Lung (tissue), 12 donors: ENCODE data around the gene UBL5. TPM values are rescaled to one million over a fixed set of nuclear protein-coding genes. Genes with fewer than 3 reads are reported as not detected.

ENCODE experiments used
- ATAC-seq: fragments of 200-7000 bp; cut with Tn5 transposase; one replicate; pipeline ENCODE4 v1.9.1; 2020; ENCODE audit warnings: moderate number of reproducible peaks; ENCODE audit not compliant: insufficient read depth, low FRiP score
- DNase-seq, 3 donors: peaks; one replicate each; pipeline ENCODE4 v3.0.0-alpha.2; 2013 to 2017
- H3K27ac ChIP-seq, 2 donors: one replicate each; pipeline ENCODE4 v1.5.1; 2013; ENCODE audit warnings: mild to moderate bottlenecking in 2 of 2, moderate library complexity in 2 of 2, control low read depth in 1 of 2, inconsistent platforms in 1 of 2, low read depth in 1 of 2, low read length in 1 of 2
- H3K27me3 ChIP-seq, 3 donors: one replicate each; pipeline ENCODE4 v1.5.1; 2013; ENCODE audit warnings: low read length in 2 of 3; ENCODE audit not compliant: control insufficient read depth in 3 of 3, insufficient read depth in 3 of 3
- H3K36me3 ChIP-seq, 4 donors: one replicate each; pipeline ENCODE4 v1.5.1; 2013; ENCODE audit warnings: low read length in 4 of 4, mild to moderate bottlenecking in 1 of 4, moderate library complexity in 1 of 4; ENCODE audit not compliant: control insufficient read depth in 4 of 4, insufficient read depth in 4 of 4
- H3K4me1 ChIP-seq, 5 donors: one replicate each; pipeline ENCODE4 v1.5.1; 2013; ENCODE audit warnings: low read length in 5 of 5, mild to moderate bottlenecking in 2 of 5, moderate library complexity in 1 of 5; ENCODE audit not compliant: control insufficient read depth in 5 of 5, insufficient read depth in 5 of 5
- H3K4me3 ChIP-seq: one replicate; pipeline ENCODE4 v1.5.1; 2013; ENCODE audit warnings: mild to moderate bottlenecking, control low read depth, moderate library complexity
- H3K9ac ChIP-seq, 2 donors: one replicate each; pipeline ENCODE4 v1.5.1; 2013; ENCODE audit warnings: low read length in 2 of 2, control low read depth in 1 of 2; ENCODE audit not compliant: insufficient read depth in 1 of 2
- H3K9me3 ChIP-seq, 4 donors: one replicate each; pipeline ENCODE4 v1.5.1; 2013; ENCODE audit warnings: low read length in 3 of 4, mild to moderate bottlenecking in 1 of 4, moderate library complexity in 1 of 4; ENCODE audit not compliant: control insufficient read depth in 4 of 4, insufficient read depth in 3 of 4
- CTCF ChIP-seq: IDR thresholded peaks from 2 replicates; pipeline ENCODE4 v1.5.1; 2012; ENCODE audit warnings: mild to moderate bottlenecking; ENCODE audit errors: control extremely low read depth, extremely low read depth
- WGBS, 2 donors: extraction: QIAGEN DNeasy Blood & Tissue Kit; methylation state at CpG; one replicate each; pipeline ENCODE4 v1.1.7; 2013; 5-methylcytosine and 5-hydroxymethylcytosine counted together
- polyA plus RNA-seq, 2 donors: library from polyadenylated mRNA; stranded (reverse); fragments of 200-250 nt; gene quantifications; one replicate each; pipeline ENCODE4 v1.2.1, GENCODE V29; 2013
- total RNA-seq, 2 donors: library from RNA; depleted of rRNA in 1 of 2; stranded (reverse); fragments of >200 nt in 1 of 2; gene quantifications; one replicate each; pipeline ENCODE4 v1.2.1, GENCODE V29; 2014 to 2021
- donor health status: control.
- donor health status: control.
- donor health status: Bipolar disorder and iron deficiency.
- donor health status: healthy.
- donor health status: DM: yes; HTN: yes; CAD: no.

The UBL5 gene
- total and polyA plus RNA-seq, 4 donors: 102 to 1,378 (median 436) TPM

- ATAC-seq: no peak
- DNase-seq: no peak
- H3K4me1 ChIP-seq: no peaks in the 10 kb centered on the region
- no peak overlapping the region for H3K4me3 ChIP-seq
- H3K9me3 ChIP-seq: no peaks in the 10 kb centered on the region
- H3K9ac ChIP-seq: no peak overlapping the region
- no peak for TF ChIP-seq CTCF
- H3K27me3 ChIP-seq: no peaks in the 10 kb centered on the region
- peaks cover 4 to 55% (median 19%) of the 10 kb centered on the region in 4 donors for H3K36me3 ChIP-seq
- no peak overlapping the region for H3K27ac ChIP-seq
- WGBS, 2 donors: 88 to 91% methylated on average over 23 of the region's 23 CpGs
Observed at GRCh38 chr19:9848762-9849161, 21.0 kb downstream of the UBL5 start.

- ATAC-seq: no peak
- peaks cover 0 to 51% (median 13%) of the 10 kb centered on the region in 4 donors for H3K36me3 ChIP-seq
- 73 to 86% methylated on average over 7 of the region's 7 CpGs for WGBS, 2 donors
Observed at GRCh38 chr19:9849791-9850190, 22.1 kb downstream of the UBL5 start.

GRCh38 chr19:9850235-9850959 lies 22.7 kb downstream of the UBL5 start:
- no peak for ATAC-seq
- no peak for DNase-seq
- WGBS, 2 donors: 78 to 86% methylated on average over 19 of the region's 19 CpGs
- no peaks in the 10 kb centered on the region for H3K9me3 ChIP-seq
- H3K4me3 ChIP-seq: no peak overlapping the region
- no peak overlapping the region for H3K9ac ChIP-seq
- no peak overlapping the region for H3K27ac ChIP-seq
- no peaks in the 10 kb centered on the region for H3K27me3 ChIP-seq
- TF ChIP-seq CTCF: no peak
- H3K4me1 ChIP-seq: no peaks in the 10 kb centered on the region
- peaks cover 0 to 49% (median 12%) of the 10 kb centered on the region in 4 donors for H3K36me3 ChIP-seq

More at GRCh38 chr19:9849791-9850190, 22.1 kb downstream of the UBL5 start:
- H3K4me1 ChIP-seq: no peaks in the 10 kb centered on the region
- no peak for DNase-seq
- H3K27ac ChIP-seq: no peak overlapping the region
- no peaks in the 10 kb centered on the region for H3K9me3 ChIP-seq
- no peaks in the 10 kb centered on the region for H3K27me3 ChIP-seq
- H3K9ac ChIP-seq: no peak overlapping the region
- no peak for TF ChIP-seq CTCF
- no peak overlapping the region for H3K4me3 ChIP-seq
